Ishikawa (cell line): ENCODE measurements around the gene DSC2.

Source experiments
- CEBPB ChIP-seq: IDR thresholded peaks from 2 replicates; pipeline ENCODE4 v1.6.1; 2012
- CREB1 ChIP-seq: IDR thresholded peaks from 2 replicates; pipeline ENCODE4 v1.6.1; 2012; ENCODE audit warnings: low read depth
- EGR1 ChIP-seq: IDR thresholded peaks from 2 replicates; pipeline ENCODE4 v1.6.1; 2012
- EP300 ChIP-seq: IDR thresholded peaks from 2 replicates; pipeline ENCODE4 v1.6.1; 2012; ENCODE audit warnings: borderline replicate concordance
- MAX ChIP-seq: IDR thresholded peaks from 2 replicates; pipeline ENCODE4 v1.6.1; 2012
- TCF12 ChIP-seq: IDR thresholded peaks from 2 replicates; pipeline ENCODE4 v1.6.1; 2012; ENCODE audit warnings: low read depth
- ZBTB7A ChIP-seq: IDR thresholded peaks from 2 replicates; pipeline ENCODE4 v1.6.1; 2012; ENCODE audit warnings: low read depth
- TF ChIP-seq, protein P1 (sequence below): IDR thresholded peaks from 2 replicates; pipeline ENCODE4 v1.6.1; 2012
- TF ChIP-seq, protein P2 (sequence below): IDR thresholded peaks from 2 replicates; pipeline ENCODE4 v1.6.1; 2012; ENCODE audit warnings: low read depth, mild to moderate bottlenecking

DNA sequence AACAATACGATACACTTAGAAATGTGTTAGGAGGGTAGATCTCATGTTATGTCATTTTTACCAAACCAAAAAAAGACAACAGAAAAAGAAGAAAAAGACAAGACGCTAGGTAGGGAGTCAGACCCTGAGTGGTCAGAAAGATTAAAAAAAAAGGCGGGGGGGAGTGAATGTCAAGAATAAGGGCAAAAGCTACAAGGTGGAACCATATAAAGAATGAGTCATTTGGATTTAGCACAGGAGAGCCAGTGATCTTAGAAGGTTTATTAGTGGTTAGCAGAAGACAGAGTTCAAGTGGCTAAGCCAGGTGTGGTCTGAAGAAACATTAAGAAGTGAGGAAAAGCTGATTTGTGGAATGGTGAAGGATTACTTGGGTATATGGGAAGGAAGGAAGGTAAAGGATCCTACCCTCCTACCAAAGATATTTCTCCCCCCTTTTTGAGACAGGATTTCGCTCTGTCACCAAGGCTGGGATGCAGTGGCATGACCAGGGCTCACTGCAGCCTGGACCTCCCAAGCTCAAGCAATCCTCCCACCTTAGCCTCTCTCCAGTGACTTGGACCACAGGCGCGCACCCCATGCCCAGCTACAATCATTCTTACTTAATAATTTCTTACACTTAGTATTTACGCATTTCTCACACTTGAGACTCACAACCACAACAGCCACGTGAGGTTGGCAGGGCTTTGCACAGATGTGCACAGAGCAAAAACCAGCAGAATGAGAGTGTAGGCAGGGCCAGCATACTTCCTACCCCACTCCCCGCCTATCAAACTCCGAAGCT lies 2.6 kb downstream of the DSC2 start:
- TF ChIP-seq ZBTB7A (no peak), CEBPB (no peak), TCF12 (no peak), EGR1 (no peak), MAX (no peak), CREB1 (no peak), EP300 (no peak)
- TF ChIP-seq, protein P1, sequence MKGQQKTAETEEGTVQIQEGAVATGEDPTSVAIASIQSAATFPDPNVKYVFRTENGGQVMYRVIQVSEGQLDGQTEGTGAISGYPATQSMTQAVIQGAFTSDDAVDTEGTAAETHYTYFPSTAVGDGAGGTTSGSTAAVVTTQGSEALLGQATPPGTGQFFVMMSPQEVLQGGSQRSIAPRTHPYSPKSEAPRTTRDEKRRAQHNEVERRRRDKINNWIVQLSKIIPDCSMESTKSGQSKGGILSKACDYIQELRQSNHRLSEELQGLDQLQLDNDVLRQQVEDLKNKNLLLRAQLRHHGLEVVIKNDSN = no peak
- TF ChIP-seq, protein P2, sequence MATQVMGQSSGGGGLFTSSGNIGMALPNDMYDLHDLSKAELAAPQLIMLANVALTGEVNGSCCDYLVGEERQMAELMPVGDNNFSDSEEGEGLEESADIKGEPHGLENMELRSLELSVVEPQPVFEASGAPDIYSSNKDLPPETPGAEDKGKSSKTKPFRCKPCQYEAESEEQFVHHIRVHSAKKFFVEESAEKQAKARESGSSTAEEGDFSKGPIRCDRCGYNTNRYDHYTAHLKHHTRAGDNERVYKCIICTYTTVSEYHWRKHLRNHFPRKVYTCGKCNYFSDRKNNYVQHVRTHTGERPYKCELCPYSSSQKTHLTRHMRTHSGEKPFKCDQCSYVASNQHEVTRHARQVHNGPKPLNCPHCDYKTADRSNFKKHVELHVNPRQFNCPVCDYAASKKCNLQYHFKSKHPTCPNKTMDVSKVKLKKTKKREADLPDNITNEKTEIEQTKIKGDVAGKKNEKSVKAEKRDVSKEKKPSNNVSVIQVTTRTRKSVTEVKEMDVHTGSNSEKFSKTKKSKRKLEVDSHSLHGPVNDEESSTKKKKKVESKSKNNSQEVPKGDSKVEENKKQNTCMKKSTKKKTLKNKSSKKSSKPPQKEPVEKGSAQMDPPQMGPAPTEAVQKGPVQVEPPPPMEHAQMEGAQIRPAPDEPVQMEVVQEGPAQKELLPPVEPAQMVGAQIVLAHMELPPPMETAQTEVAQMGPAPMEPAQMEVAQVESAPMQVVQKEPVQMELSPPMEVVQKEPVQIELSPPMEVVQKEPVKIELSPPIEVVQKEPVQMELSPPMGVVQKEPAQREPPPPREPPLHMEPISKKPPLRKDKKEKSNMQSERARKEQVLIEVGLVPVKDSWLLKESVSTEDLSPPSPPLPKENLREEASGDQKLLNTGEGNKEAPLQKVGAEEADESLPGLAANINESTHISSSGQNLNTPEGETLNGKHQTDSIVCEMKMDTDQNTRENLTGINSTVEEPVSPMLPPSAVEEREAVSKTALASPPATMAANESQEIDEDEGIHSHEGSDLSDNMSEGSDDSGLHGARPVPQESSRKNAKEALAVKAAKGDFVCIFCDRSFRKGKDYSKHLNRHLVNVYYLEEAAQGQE = no peak
